Measurements from ENCODE around the gene SHF.

The SHF gene

GRCh38 chr15:45179221-45179985 lies 8.4 kb downstream of the SHF start:
- H3K4me3 ChIP-seq (ENCODE audit: low read depth in 1 of 2, low read length in 2 of 2): no peak overlapping the region
- H3K9me3 ChIP-seq (ENCODE audit: low read length): no peaks in the 10 kb centered on the region
- H3K9ac ChIP-seq (ENCODE audit: low read length): no peak overlapping the region
- no peaks in the 10 kb centered on the region for H3K27me3 ChIP-seq (ENCODE audit: control insufficient read depth in 1 of 2, insufficient read depth in 2 of 2, low read length in 2 of 2)
- H3K27ac ChIP-seq (ENCODE audit: low read depth, low read length): no peak overlapping the region
- no peaks in the 10 kb centered on the region for H3K4me1 ChIP-seq (ENCODE audit: insufficient read depth, low read length)
- H3K36me3 ChIP-seq (ENCODE audit: insufficient read depth, low read length): no peaks in the 10 kb centered on the region

GRCh38 chr15:45177285-45177684 lies 10.5 kb downstream of the SHF start:
- no peak overlapping the region for H3K9ac ChIP-seq (ENCODE audit: low read length)
- no peaks in the 10 kb centered on the region for H3K9me3 ChIP-seq (ENCODE audit: low read length)
- peaks cover 8% of the 10 kb centered on the region for H3K36me3 ChIP-seq (ENCODE audit: insufficient read depth, low read length)
- H3K27ac ChIP-seq (ENCODE audit: low read depth, low read length): no peak overlapping the region
- no peaks in the 10 kb centered on the region for H3K27me3 ChIP-seq (ENCODE audit: control insufficient read depth in 1 of 2, insufficient read depth in 2 of 2, low read length in 2 of 2)
- H3K4me3 ChIP-seq (ENCODE audit: low read depth in 1 of 2, low read length in 2 of 2): no peak overlapping the region
- no peaks in the 10 kb centered on the region for H3K4me1 ChIP-seq (ENCODE audit: insufficient read depth, low read length)

GRCh38 chr15:45174577-45174976 lies 13.2 kb downstream of the SHF start:
- Histone ChIP-seq H3K9ac (ENCODE audit: low read length) (no peak overlapping the region), H3K36me3 (ENCODE audit: insufficient read depth, low read length) (peaks cover 13% of the 10 kb centered on the region), H3K27ac (ENCODE audit: low read depth, low read length) (no peak overlapping the region), H3K4me3 (ENCODE audit: low read depth in 1 of 2, low read length in 2 of 2) (no peak overlapping the region), H3K9me3 (ENCODE audit: low read length) (no peaks in the 10 kb centered on the region), H3K4me1 (ENCODE audit: insufficient read depth, low read length) (no peaks in the 10 kb centered on the region), H3K27me3 (ENCODE audit: control insufficient read depth in 1 of 2, insufficient read depth in 2 of 2, low read length in 2 of 2) (no peaks in the 10 kb centered on the region)

- H3K4me1 ChIP-seq (ENCODE audit: insufficient read depth, low read length): no peaks in the 10 kb centered on the region
- H3K27me3 ChIP-seq (ENCODE audit: control insufficient read depth in 1 of 2, insufficient read depth in 2 of 2, low read length in 2 of 2): no peaks in the 10 kb centered on the region
- no peaks in the 10 kb centered on the region for H3K9me3 ChIP-seq (ENCODE audit: low read length)
- H3K9ac ChIP-seq (ENCODE audit: low read length): no peak overlapping the region
- H3K36me3 ChIP-seq (ENCODE audit: insufficient read depth, low read length): peaks cover 13% of the 10 kb centered on the region
- H3K4me3 ChIP-seq (ENCODE audit: low read depth in 1 of 2, low read length in 2 of 2): no peak overlapping the region
- no peak overlapping the region for H3K27ac ChIP-seq (ENCODE audit: low read depth, low read length)
Observed at GRCh38 chr15:45174069-45174468, 13.7 kb downstream of the SHF start.

GRCh38 chr15:45171912-45172311 lies 15.9 kb downstream of the SHF start:
- Histone ChIP-seq H3K4me1 (ENCODE audit: insufficient read depth, low read length) (peaks cover 8% of the 10 kb centered on the region), H3K9ac (ENCODE audit: low read length) (no peak overlapping the region), H3K9me3 (ENCODE audit: low read length) (no peaks in the 10 kb centered on the region), H3K27me3 (ENCODE audit: control insufficient read depth in 1 of 2, insufficient read depth in 2 of 2, low read length in 2 of 2) (no peaks in the 10 kb centered on the region), H3K27ac (ENCODE audit: low read depth, low read length) (no peak overlapping the region), H3K36me3 (ENCODE audit: insufficient read depth, low read length) (peaks cover 13% of the 10 kb centered on the region), H3K4me3 (ENCODE audit: low read depth in 1 of 2, low read length in 2 of 2) (no peak overlapping the region)

GRCh38 chr15:45169608-45170480 lies 17.9 kb downstream of the SHF start:
- H3K4me3 ChIP-seq (ENCODE audit: low read depth in 1 of 2, low read length in 2 of 2): no peak overlapping the region
- peaks cover 20% of the 10 kb centered on the region for H3K4me1 ChIP-seq (ENCODE audit: insufficient read depth, low read length)
- H3K27ac ChIP-seq (ENCODE audit: low read depth, low read length): no peak overlapping the region

GRCh38 chr15:45168751-45169551 lies 18.8 kb downstream of the SHF start:
- H3K9me3 ChIP-seq (ENCODE audit: low read length): no peaks in the 10 kb centered on the region
- H3K27me3 ChIP-seq (ENCODE audit: control insufficient read depth in 1 of 2, insufficient read depth in 2 of 2, low read length in 2 of 2): no peaks in the 10 kb centered on the region
- peaks cover 20% of the 10 kb centered on the region for H3K4me1 ChIP-seq (ENCODE audit: insufficient read depth, low read length)
- H3K36me3 ChIP-seq (ENCODE audit: insufficient read depth, low read length): peaks cover 11% of the 10 kb centered on the region
- H3K9ac ChIP-seq (ENCODE audit: low read length): no peak overlapping the region
- no peak overlapping the region for H3K27ac ChIP-seq (ENCODE audit: low read depth, low read length)
- no peak overlapping the region for H3K4me3 ChIP-seq (ENCODE audit: low read depth in 1 of 2, low read length in 2 of 2)

More at GRCh38 chr15:45169608-45170480, 17.9 kb downstream of the SHF start:
- H3K9me3 ChIP-seq (ENCODE audit: low read length): no peaks in the 10 kb centered on the region
- H3K27me3 ChIP-seq (ENCODE audit: control insufficient read depth in 1 of 2, insufficient read depth in 2 of 2, low read length in 2 of 2): no peaks in the 10 kb centered on the region
- no peak overlapping the region for H3K9ac ChIP-seq (ENCODE audit: low read length)
- H3K36me3 ChIP-seq (ENCODE audit: insufficient read depth, low read length): peaks cover 13% of the 10 kb centered on the region

GRCh38 chr15:45168286-45168685 lies 19.5 kb downstream of the SHF start:
- H3K4me3 ChIP-seq (ENCODE audit: low read depth in 1 of 2, low read length in 2 of 2): no peak overlapping the region
- peaks cover 20% of the 10 kb centered on the region for H3K4me1 ChIP-seq (ENCODE audit: insufficient read depth, low read length)
- H3K36me3 ChIP-seq (ENCODE audit: insufficient read depth, low read length): peaks cover 5% of the 10 kb centered on the region
- peak overlapping the region; percentile 98 for H3K27ac ChIP-seq (ENCODE audit: low read depth, low read length)
- no peaks in the 10 kb centered on the region for H3K9me3 ChIP-seq (ENCODE audit: low read length)
- H3K9ac ChIP-seq (ENCODE audit: low read length): no peak overlapping the region
- H3K27me3 ChIP-seq (ENCODE audit: control insufficient read depth in 1 of 2, insufficient read depth in 2 of 2, low read length in 2 of 2): no peaks in the 10 kb centered on the region

GRCh38 chr15:45167631-45168205 lies 20.0 kb downstream of the SHF start:
- Histone ChIP-seq H3K9ac (ENCODE audit: low read length) (peak overlapping the region; percentile 38), H3K27ac (ENCODE audit: low read depth, low read length) (peak overlapping the region; percentile 98), H3K27me3 (ENCODE audit: control insufficient read depth in 1 of 2, insufficient read depth in 2 of 2, low read length in 2 of 2) (no peaks in the 10 kb centered on the region), H3K4me3 (ENCODE audit: low read depth in 1 of 2, low read length in 2 of 2) (peak overlapping the region; percentile 47 to 69), H3K4me1 (ENCODE audit: insufficient read depth, low read length) (peaks cover 20% of the 10 kb centered on the region), H3K9me3 (ENCODE audit: low read length) (no peaks in the 10 kb centered on the region), H3K36me3 (ENCODE audit: insufficient read depth, low read length) (peaks cover 5% of the 10 kb centered on the region)

- peak overlapping the region; percentile 98 for H3K27ac ChIP-seq (ENCODE audit: low read depth, low read length)
- H3K36me3 ChIP-seq (ENCODE audit: insufficient read depth, low read length): peaks cover 5% of the 10 kb centered on the region
- peak overlapping the region; percentile 47 to 69 for H3K4me3 ChIP-seq (ENCODE audit: low read depth in 1 of 2, low read length in 2 of 2)
- peak overlapping the region; percentile 56 for H3K9ac ChIP-seq (ENCODE audit: low read length)
- H3K27me3 ChIP-seq (ENCODE audit: control insufficient read depth in 1 of 2, insufficient read depth in 2 of 2, low read length in 2 of 2): no peaks in the 10 kb centered on the region
- peaks cover 20% of the 10 kb centered on the region for H3K4me1 ChIP-seq (ENCODE audit: insufficient read depth, low read length)
- H3K9me3 ChIP-seq (ENCODE audit: low read length): no peaks in the 10 kb centered on the region
Observed at GRCh38 chr15:45166834-45167630, 20.7 kb downstream of the SHF start.
